Heart right ventricle (tissue), 16 donors: ENCODE measurements around the gene HES6. TPM values are rescaled to one million over a fixed set of nuclear protein-coding genes. Genes with fewer than 3 reads are reported as not detected.
"Not testable (repeated sequence)": the region's sequence is repeated elsewhere in the genome, so short reads cannot be mapped to it uniquely, and the experiment has no call there.

Experiments used
- ATAC-seq, 8 donors: fragments of 200-7000 bp; cut with Tn5 transposase; one replicate each; pipeline ENCODE4 v1.9.1; 2020; ENCODE audit warnings: mild to moderate bottlenecking in 8 of 8, moderate library complexity in 8 of 8, moderate number of reproducible peaks in 1 of 8
- DNase-seq, 2 donors: peaks; one replicate each; pipeline ENCODE4 v3.0.0-alpha.2; 2020
- H3K27ac ChIP-seq, 10 donors: fragments of 200-600 bp; sonication (generic) in 2 of 10; one replicate each; pipeline versions ENCODE4 v1.5.0 to v1.8.0; 2020 to 2022; ENCODE audit warnings: mild to moderate bottlenecking in 3 of 10
- H3K27me3 ChIP-seq, 7 donors: fragments of 200-600 bp; one replicate each; pipeline ENCODE4 v1.8.0; 2021 to 2022; ENCODE audit warnings: mild to moderate bottlenecking in 2 of 7
- H3K36me3 ChIP-seq, 9 donors: fragments of 200-600 bp; sonication (generic) in 1 of 9; one replicate each; pipeline versions ENCODE4 v1.5.0 to v1.8.0; 2020 to 2022; ENCODE audit warnings: mild to moderate bottlenecking in 2 of 9
- H3K4me1 ChIP-seq, 9 donors: fragments of 200-600 bp; sonication (generic) in 1 of 9; one replicate each; pipeline versions ENCODE4 v1.5.0 to v1.8.0; 2020 to 2022; ENCODE audit warnings: mild to moderate bottlenecking in 4 of 9
- H3K4me3 ChIP-seq, 10 donors: fragments of 200-600 bp; sonication (generic) in 2 of 10; one replicate each; pipeline versions ENCODE4 v1.5.0 to v1.8.0; 2020 to 2022; ENCODE audit warnings: mild to moderate bottlenecking in 7 of 10, moderate library complexity in 2 of 10
- H3K9me3 ChIP-seq, 11 donors: fragments of 200-600 bp in 10 of 11; sonication (generic) in 2 of 11; one replicate each; pipeline versions ENCODE4 v1.5.0 to v1.8.0; 2013 to 2022; ENCODE audit warnings: mild to moderate bottlenecking in 2 of 11, control low read depth in 1 of 11, moderate library complexity in 1 of 11
- WGBS, 2 donors: extraction: QIAGEN DNeasy Blood & Tissue Kit; methylation state at CpG; one replicate each; pipeline ENCODE4 v1.1.7; 2013; ENCODE audit warnings: inconsistent platforms in 1 of 2; 5-methylcytosine and 5-hydroxymethylcytosine counted together
- intact Hi-C, 10 donors: fragments of 100-400 bp; cut with DNase I; formaldehyde crosslinking; loops; one replicate each; pipeline versions ENCODE4 v1.11.1 to v1.14.2; 2022
- polyA plus RNA-seq, 2 donors: library from polyadenylated mRNA; stranded (reverse); fragments of 200-250 nt; gene quantifications; one replicate each; pipeline ENCODE4 v1.2.3, GENCODE V29; 2013
- total RNA-seq, 10 donors: library from RNA; stranded (reverse); fragmentation: NEBNext Ultra II Directional in 3 of 10; extraction: Animal tissue kit (Norgen Biotek cat#: 25700) in 3 of 10; gene quantifications; one replicate each; pipeline versions ENCODE4 v1.2.1 to v1.2.4, GENCODE V29; 2021 to 2023
- TF ChIP-seq, protein P1 (sequence below), 9 donors: fragments of 200-600 bp; sonication (generic) in 2 of 9; IDR thresholded peaks; one replicate each; pipeline versions ENCODE4 v1.5.0 to v1.8.0; 2021 to 2022; ENCODE audit warnings: antibody characterized with exemption in 9 of 9, mild to moderate bottlenecking in 5 of 9, moderate library complexity in 1 of 9
- donor health status: Arrhythmogenic right ventricular cardiomyopathy.
- donor health status: ischemic (EF 13 %, LVEDD 7.1; RV severe dilation, severe dysfunction).
- donor health status: healthy with polysubstance abuse.
- donor health status: DM: no; HTN: yes; CAD: no.
- donor health status: DM: no; HTN: no; CAD: no.
- donor health status: ischemic (EF 25% LVEDD 6.9; RV normal size, moderate dysfunction).
- donor health status: ischemic (EF 25% LVEDD 5.7; RV mildly dilated, moderate dysfunction).
- donor health status: healthy.
- donor health status: DM: yes; HTN: yes; CAD: no.
- donor health status: Ischemic cardiomyopathy.
- donor health status: ischemic (EF 35%, LVEDD 5.7; RV mildly dilated, moderate dysfunction).
- donor health status: nonischemic (EF 11% LVEDD 7.7; RV severe dilation, severe dysfunction).
- donor health status: DM: yes; HTN: yes; CAD: no.
- donor health status: PGD.
- donor health status: ischemic (EF 29% LVEDD 5.4; RV normal size, mild dysfunction).
- donor health status: nonischemic (EF 23%, LVEDD 6.1; RV moderate dilation, normal function).

Gene HES6
- total and polyA plus RNA-seq, 12 donors, result 1.1 to 6.9 (median 2.1) TPM

DNA sequence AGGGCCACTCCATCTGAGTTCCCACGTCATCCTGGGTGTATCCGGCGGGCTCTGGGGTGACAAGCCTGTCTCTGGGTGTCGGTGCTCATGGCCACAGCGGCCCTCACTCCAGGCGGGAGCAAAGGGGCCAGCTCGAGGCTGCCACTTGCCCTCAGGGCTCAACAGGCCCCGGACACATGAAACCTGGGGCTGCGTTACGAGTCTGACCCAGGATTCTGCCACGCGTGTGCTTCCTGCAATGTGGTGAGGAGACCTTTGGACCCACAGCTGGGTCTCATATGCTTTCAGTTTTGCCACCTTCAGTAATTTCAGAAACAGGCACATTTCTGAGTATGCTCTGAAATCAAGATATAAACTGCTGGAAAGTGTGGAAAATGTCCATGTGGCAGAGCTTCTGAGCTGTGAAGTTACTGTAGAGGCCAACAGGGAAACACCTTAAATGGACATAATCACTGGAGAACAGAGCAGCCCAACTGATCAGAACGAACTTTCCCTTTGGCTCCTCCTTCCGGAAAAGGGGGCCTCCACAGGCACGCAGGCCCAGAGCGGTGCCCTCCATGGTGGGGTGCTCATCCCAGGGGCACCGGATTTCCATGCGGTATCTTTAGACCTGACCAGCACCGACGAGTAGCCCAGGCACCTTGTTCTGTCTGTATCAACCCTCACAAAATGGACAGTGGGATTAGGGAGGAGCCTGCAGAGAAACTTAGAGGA lies 34.5 kb upstream of the HES6 start:
- peaks cover 0 to 85% (median 64%) of the 10 kb centered on the region in 9 donors for H3K36me3 ChIP-seq
- H3K27ac ChIP-seq, result peak overlapping the region in 1 of 10 donors; percentile 49
- DNase-seq (no peak), ATAC-seq (no peak)
- intact Hi-C loops, result no loop called here
- no peaks in the 10 kb centered on the region for H3K27me3 ChIP-seq
- H3K4me3 ChIP-seq, result no peak overlapping the region
- 95 to 97% methylated on average over 20 of the region's 20 CpGs for WGBS, 2 donors
- TF ChIP-seq, protein P1, sequence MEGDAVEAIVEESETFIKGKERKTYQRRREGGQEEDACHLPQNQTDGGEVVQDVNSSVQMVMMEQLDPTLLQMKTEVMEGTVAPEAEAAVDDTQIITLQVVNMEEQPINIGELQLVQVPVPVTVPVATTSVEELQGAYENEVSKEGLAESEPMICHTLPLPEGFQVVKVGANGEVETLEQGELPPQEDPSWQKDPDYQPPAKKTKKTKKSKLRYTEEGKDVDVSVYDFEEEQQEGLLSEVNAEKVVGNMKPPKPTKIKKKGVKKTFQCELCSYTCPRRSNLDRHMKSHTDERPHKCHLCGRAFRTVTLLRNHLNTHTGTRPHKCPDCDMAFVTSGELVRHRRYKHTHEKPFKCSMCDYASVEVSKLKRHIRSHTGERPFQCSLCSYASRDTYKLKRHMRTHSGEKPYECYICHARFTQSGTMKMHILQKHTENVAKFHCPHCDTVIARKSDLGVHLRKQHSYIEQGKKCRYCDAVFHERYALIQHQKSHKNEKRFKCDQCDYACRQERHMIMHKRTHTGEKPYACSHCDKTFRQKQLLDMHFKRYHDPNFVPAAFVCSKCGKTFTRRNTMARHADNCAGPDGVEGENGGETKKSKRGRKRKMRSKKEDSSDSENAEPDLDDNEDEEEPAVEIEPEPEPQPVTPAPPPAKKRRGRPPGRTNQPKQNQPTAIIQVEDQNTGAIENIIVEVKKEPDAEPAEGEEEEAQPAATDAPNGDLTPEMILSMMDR (IDR thresholded peaks at IDR 0.05), result no peak
- peaks cover 0 to 14% (median 4%) of the 10 kb centered on the region in 9 donors for H3K4me1 ChIP-seq
- no peaks in the 10 kb centered on the region for H3K9me3 ChIP-seq

DNA sequence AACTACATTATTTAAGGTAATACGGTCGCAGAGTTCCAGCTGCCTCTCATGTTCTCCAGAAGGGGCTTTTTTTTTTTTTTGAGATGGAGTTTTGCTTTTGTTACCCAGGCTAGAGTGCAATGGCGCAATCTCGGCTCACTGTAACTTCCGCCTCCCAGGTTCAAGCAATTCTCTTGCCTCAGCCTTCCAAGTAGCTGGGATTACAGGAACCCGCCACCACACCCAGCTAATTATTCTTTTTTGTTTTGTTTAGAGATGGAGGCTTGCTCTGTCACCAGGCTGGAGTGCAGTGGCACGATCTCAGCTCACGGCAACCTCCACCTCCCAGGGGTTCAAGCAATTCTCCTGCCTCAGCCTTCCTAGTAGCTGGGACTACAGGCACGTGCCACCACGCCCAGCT lies 33.6 kb upstream of the HES6 start:
- intact Hi-C loops, H3K9me3 ChIP-seq, H3K4me1 ChIP-seq, H3K27me3 ChIP-seq, DNase-seq, H3K4me3 ChIP-seq, ATAC-seq: not testable (repeated sequence)
- Histone ChIP-seq H3K36me3 (peaks cover 0 to 92% (median 71%) of the 10 kb centered on the region in 9 donors), H3K27ac (peak overlapping the region in 1 of 10 donors; percentile 49)
- WGBS, 2 donors, result 90 to 97% methylated on average over 10 of the region's 10 CpGs

DNA sequence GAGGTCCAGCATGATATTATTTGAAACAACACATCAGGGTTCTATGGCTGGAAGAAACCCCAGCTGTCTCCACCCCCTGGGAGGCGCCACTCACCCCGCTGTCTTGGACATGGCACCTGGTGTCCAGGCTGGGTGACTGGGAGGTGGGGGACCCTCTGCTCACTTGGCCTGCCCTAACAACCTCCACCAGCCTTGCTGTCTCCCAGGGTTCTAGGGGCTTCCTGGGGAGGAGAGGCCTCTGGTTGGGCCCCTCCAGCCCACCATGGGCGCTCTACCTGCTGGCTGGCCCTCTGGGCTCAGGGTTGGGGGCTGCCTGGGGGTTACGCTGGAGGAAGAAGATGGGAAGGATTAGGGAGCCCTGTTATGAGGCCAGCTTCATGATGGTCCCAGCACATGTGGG lies 32.3 kb upstream of the HES6 start:
- DNase-seq (no peak), ATAC-seq (peak in 1 of 8 donors; percentile 18)
- H3K4me3 ChIP-seq, result no peak overlapping the region
- 99% methylated on average over 4 of the region's 4 CpGs for WGBS, 2 donors
- no peak overlapping the region for H3K27ac ChIP-seq
- no peaks in the 10 kb centered on the region for H3K9me3 ChIP-seq
- H3K4me1 ChIP-seq, result no peaks in the 10 kb centered on the region
- peaks cover 0 to 98% (median 81%) of the 10 kb centered on the region in 9 donors for H3K36me3 ChIP-seq
- TF ChIP-seq, protein P1 (IDR thresholded peaks at IDR 0.05), result no peak
- no peaks in the 10 kb centered on the region for H3K27me3 ChIP-seq
- intact Hi-C loops, result no loop called here

DNA sequence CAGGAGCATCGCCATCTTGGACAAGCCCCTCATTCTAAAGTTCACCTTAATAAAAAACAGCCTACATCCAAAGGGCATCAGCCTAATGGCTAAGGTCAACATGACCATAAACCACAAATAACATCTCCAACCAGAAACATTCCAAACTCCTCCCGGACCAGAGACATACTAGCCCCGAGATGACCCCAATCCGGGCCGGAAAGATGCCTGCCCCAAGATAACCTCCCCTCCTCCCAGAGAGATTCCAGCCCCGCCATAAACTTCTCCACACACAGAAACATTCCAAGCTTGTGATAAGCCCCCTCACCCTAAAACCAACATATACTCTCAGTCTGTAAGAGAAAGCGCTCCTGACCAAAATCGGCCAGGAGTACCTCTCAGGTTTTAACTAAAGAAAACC lies 31.8 kb upstream of the HES6 start:
- ATAC-seq, intact Hi-C loops, H3K9me3 ChIP-seq, H3K27ac ChIP-seq, H3K4me3 ChIP-seq, DNase-seq, H3K27me3 ChIP-seq, H3K4me1 ChIP-seq: not testable (repeated sequence)
- peaks cover 0 to 98% (median 84%) of the 10 kb centered on the region in 9 donors for H3K36me3 ChIP-seq
- 69 to 75% methylated on average over 8 of the region's 8 CpGs for WGBS, 2 donors

GRCh38 chr2:238271061-238271554 lies 31.3 kb upstream of the HES6 start:
- TF ChIP-seq, protein P1 (IDR thresholded peaks at IDR 0.05), result no peak
- ATAC-seq, result no peak
- H3K4me3 ChIP-seq, result no peak overlapping the region
- 87 to 91% methylated on average over 13 of the region's 13 CpGs for WGBS, 2 donors
- no peak overlapping the region for H3K27ac ChIP-seq
- intact Hi-C loops, result no loop called here
- no peak for DNase-seq
- H3K36me3 ChIP-seq, result peaks cover 0 to 97% (median 79%) of the 10 kb centered on the region in 9 donors
- no peaks in the 10 kb centered on the region for H3K27me3 ChIP-seq
- H3K9me3 ChIP-seq, result no peaks in the 10 kb centered on the region
- no peaks in the 10 kb centered on the region for H3K4me1 ChIP-seq
